Tibial nerve (tissue), 3 donors: ENCODE results near the gene CDH6.

Source experiments
- CTCF ChIP-seq, 5 experiments: fragments of 200-600 bp in 3 of 5; fragments of 450-650 bp in 2 of 5; sonication (generic) in 3 of 5; IDR thresholded peaks; one replicate each; pipeline ENCODE4 v1.5.1; 2016 to 2019; ENCODE audit warnings: antibody characterized with exemption in 5 of 5, mild to moderate bottlenecking in 3 of 5, moderate library complexity in 2 of 5
- POLR2A ChIP-seq, 2 donors: fragments of 450-650 bp; IDR thresholded peaks; one replicate each; pipeline ENCODE4 v1.6.1; 2017; ENCODE audit warnings: antibody characterized with exemption in 2 of 2, mild to moderate bottlenecking in 2 of 2, moderate library complexity in 2 of 2

GRCh38 chr5:31229266-31229665, 35.8 kb downstream of the CDH6 start:
- TF ChIP-seq CTCF (IDR thresholded peaks at IDR 0.05) (no peak), POLR2A (IDR thresholded peaks at IDR 0.05) (no peak)
